Measurements from ENCODE around the gene CLRN2. TPM values are rescaled to one million over a fixed set of nuclear protein-coding genes. Genes with fewer than 3 reads are reported as not detected.

Gene CLRN2
- total RNA-seq, 1 experiment from 2014 or later: not detected

DNA sequence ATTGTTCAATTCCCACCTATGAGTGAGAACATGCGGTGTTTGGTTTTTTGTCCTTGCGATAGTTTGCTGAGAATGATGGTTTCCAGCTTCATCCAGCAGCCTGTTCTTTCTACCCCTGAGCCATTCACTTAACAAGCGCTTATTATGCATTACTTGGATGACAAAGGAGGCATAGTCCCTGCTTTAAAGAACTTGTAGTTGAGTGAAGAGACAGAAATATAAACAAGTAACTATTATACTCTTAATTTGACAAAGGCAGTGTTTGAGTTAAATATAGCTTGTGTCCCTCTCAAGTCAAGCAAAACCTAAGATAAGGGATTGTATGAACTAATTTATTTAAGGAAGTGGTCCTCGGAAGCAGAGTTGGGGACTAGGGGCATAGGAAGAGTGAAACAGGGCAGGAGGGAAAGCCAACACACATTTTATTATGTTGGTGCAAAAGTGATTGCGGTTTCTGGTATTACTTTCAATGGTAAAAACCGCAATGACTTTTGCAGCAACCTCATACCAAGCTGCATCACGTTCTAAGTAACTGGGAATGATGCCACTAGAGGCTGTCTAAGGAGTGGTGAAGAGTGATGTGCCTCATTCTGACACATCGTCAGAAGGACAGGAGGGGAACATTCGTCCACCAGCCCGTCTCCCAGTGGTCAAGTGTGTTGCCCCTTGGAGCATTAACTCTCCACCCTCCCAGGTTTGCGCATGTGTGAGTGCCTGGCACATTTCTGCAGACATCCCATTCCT, 44.9 kb upstream of the CLRN2 start:
- BruUV-seq (replicated peaks): no TSS peak
- DNase-seq (ENCODE audit: low read depth, low spot score): no peak
- Histone ChIP-seq H3K27me3 (ENCODE audit: control insufficient read depth, insufficient read depth, low read length) (no peaks in the 10 kb centered on the region), H3K27ac (ENCODE audit: low read length) (no peak overlapping the region), H3K4me3 (ENCODE audit: low read depth in 2 of 2, low read length in 2 of 2) (no peak overlapping the region), H3K9me3 (ENCODE audit: control insufficient read depth, insufficient read depth, low read depth, low read length) (no peaks in the 10 kb centered on the region), H3K36me3 (ENCODE audit: control insufficient read depth, insufficient read depth, low read length) (no peaks in the 10 kb centered on the region), H3K4me1 (ENCODE audit: control insufficient read depth, insufficient read depth, low read length) (no peaks in the 10 kb centered on the region)
- ChIA-PET POLR2A (interaction anchor here (0.7 kb wide), 1 partner anchor 1998 kb away, joined by 4 read pairs; no protein-coding TSS in a partner anchor), CTCF (no interaction called here)
- no peak for TF ChIP-seq CTCF (IDR thresholded peaks at IDR 0.05)
- no peak for TF ChIP-seq TCF7L2 (IDR thresholded peaks at IDR 0.05; ENCODE audit: low read depth, low read length)
- TF ChIP-seq SIN3A (IDR thresholded peaks at IDR 0.05; ENCODE audit: borderline replicate concordance, insufficient read depth, low read depth, low read length): no peak
- TF ChIP-seq REST (IDR thresholded peaks at IDR 0.05; ENCODE audit: insufficient read depth in 1 of 2, low read depth in 2 of 2, low read length in 1 of 2): no peak
- no peak for TF ChIP-seq POLR2AphosphoS5 (IDR thresholded peaks at IDR 0.05; ENCODE audit: low read depth, low read length)
- ATAC-seq: no peak
- in situ Hi-C loops (cut with HindIII; ENCODE audit: low pct_unique_long_range_greater_than_20kb, low sequenced_read_pairs): no loop called here
- intact Hi-C loops (cut with micrococcal nuclease; ENCODE audit: unreplicated experiment): no loop called here

GRCh38 chr4:17475481-17475880, 39.5 kb upstream of the CLRN2 start:
- no TSS peak for BruUV-seq (replicated peaks)
- no peak overlapping the region for H3K4me3 ChIP-seq (ENCODE audit: low read depth in 2 of 2, low read length in 2 of 2)
- H3K9me3 ChIP-seq (ENCODE audit: control insufficient read depth, insufficient read depth, low read depth, low read length): no peaks in the 10 kb centered on the region
- H3K27ac ChIP-seq (ENCODE audit: low read length): no peak overlapping the region
- CTCF ChIA-PET: no interaction called here
- POLR2A ChIA-PET: no interaction called here
- H3K4me1 ChIP-seq (ENCODE audit: control insufficient read depth, insufficient read depth, low read length): no peaks in the 10 kb centered on the region
- H3K27me3 ChIP-seq (ENCODE audit: control insufficient read depth, insufficient read depth, low read length): no peaks in the 10 kb centered on the region
- DNase-seq (ENCODE audit: low read depth, low spot score) (no peak), ATAC-seq (no peak)
- no peaks in the 10 kb centered on the region for H3K36me3 ChIP-seq (ENCODE audit: control insufficient read depth, insufficient read depth, low read length)
- TF ChIP-seq TCF7L2 (IDR thresholded peaks at IDR 0.05; ENCODE audit: low read depth, low read length): no peak
- no peak for TF ChIP-seq REST (IDR thresholded peaks at IDR 0.05; ENCODE audit: insufficient read depth in 1 of 2, low read depth in 2 of 2, low read length in 1 of 2)
- TF ChIP-seq CTCF (IDR thresholded peaks at IDR 0.05): no peak
- TF ChIP-seq POLR2AphosphoS5 (IDR thresholded peaks at IDR 0.05; ENCODE audit: low read depth, low read length): no peak
- TF ChIP-seq SIN3A (IDR thresholded peaks at IDR 0.05; ENCODE audit: borderline replicate concordance, insufficient read depth, low read depth, low read length): no peak
- intact Hi-C loops (cut with micrococcal nuclease; ENCODE audit: unreplicated experiment): no loop called here
- in situ Hi-C loops (cut with HindIII; ENCODE audit: low pct_unique_long_range_greater_than_20kb, low sequenced_read_pairs): no loop called here
